AG09319 (cell line): ENCODE results near the gene GPX3.

Experiments used
- DNase-seq: peaks from one replicate; pipeline ENCODE4 v3.0.0-alpha.2; 2010; ENCODE audit warnings: low read depth; ENCODE audit errors: extremely low read depth
- CTCF ChIP-seq: IDR thresholded peaks from 2 replicates; pipeline ENCODE4 v1.5.1; 2011; ENCODE audit warnings: low read depth, mild to moderate bottlenecking, inconsistent platforms, low read length, moderate library complexity

GPX3 gene

GRCh38 chr5:151040211-151040747 lies 19.9 kb downstream of the GPX3 start:
- DNase-seq: no peak
- no peak; the same call in 1 of the 2 replicates for TF ChIP-seq CTCF

- no peak for TF ChIP-seq CTCF
- no peak for DNase-seq
These were observed 21.3 kb downstream of the GPX3 start for GRCh38 chr5:151041577-151042268.

GRCh38 chr5:151042453-151043093 lies 22.2 kb downstream of the GPX3 start:
- DNase-seq: no peak
- TF ChIP-seq CTCF: no peak

DNA sequence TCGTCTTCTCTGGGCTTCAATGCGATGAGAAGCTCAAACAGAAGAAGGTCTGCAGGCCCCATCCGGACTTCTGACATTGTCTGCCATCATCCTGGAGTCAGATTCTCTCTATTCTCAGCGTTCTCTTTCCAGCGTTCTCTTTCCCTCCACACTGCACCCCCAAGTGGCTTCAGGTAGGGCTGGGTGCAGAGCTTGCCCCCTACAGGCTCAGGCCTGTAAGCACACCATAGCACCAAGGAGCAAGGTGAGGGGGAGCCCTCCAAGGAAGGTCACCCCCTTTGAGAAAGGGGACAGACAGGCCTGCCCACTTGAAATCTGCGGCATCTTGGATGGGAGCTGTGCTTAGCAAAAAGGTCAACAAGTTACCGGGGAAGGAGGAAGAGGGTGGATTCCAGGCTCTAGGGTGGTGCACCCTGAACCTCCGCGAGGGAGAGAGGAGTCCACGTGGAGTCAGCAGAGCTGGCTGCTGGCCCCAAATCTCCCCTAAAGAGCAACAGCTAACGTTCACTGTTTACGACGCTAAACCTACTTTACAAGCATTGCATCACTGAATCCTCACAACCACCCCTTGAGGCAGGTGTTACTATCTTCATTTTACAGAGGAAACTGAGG lies 27.5 kb downstream of the GPX3 start:
- peak; percentile 96 for TF ChIP-seq CTCF
- DNase-seq: no peak

DNA sequence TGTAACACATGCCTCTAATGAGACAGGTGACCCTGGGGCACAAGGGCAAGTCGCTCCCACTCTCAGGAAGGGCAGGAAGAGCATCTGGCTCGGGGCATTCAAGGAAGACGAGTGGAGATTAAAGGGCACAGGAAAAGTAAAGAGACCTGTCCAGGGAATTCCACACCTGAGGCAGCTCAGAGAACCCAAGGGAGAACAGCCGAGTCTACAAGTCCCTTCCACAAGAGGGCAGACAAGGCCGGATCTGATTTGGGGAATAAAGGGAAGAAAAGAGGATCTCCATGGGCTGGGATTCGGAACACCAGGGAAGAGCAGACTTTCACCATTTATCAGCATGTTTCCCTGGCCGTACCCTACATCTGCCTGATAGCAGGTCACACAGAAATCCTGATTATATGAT lies 28.1 kb downstream of the GPX3 start:
- TF ChIP-seq CTCF: peak; percentile 34
- no peak for DNase-seq

- DNase-seq: peak; percentile 51
- peak; percentile 94 for TF ChIP-seq CTCF
These were observed 30.9 kb downstream of the GPX3 start for GRCh38 chr5:151051066-151051930.
